ENCODE measurements around the gene SARM1. TPM values are rescaled to one million over a fixed set of nuclear protein-coding genes. Genes with fewer than 3 reads are reported as not detected.

The SARM1 gene
- total RNA-seq, 1 experiment from 2014 or later = 5.1 TPM

- no peaks in the 10 kb centered on the region; the same call in 1 of the 2 replicates for H3K79me2 ChIP-seq (ENCODE audit: insufficient read depth, low read length)
Observed at GRCh38 chr17:28334171-28334570, 37.3 kb upstream of the SARM1 start.

More at GRCh38 chr17:28334171-28334570, 37.3 kb upstream of the SARM1 start:
- H3K79me1 ChIP-seq (ENCODE audit: insufficient read depth, low read depth, low read length, poor library complexity, severe bottlenecking) = no peaks in the 10 kb centered on the region
- no peak overlapping the region for H3T11ph ChIP-seq (ENCODE audit: low read length)
- H3K14ac ChIP-seq (ENCODE audit: insufficient read depth, low read length) = no peak overlapping the region
- no peak overlapping the region for H3K9ac ChIP-seq (ENCODE audit: extremely low read depth, insufficient read length, low read length)
- Mint-ChIP-seq H3K36me3 (ENCODE audit: insufficient read depth in 1 of 3, low read depth in 3 of 3) (peaks cover 0 to 5% (median 3%) of the 10 kb centered on the region in 3 experiments; a peak in 5 of 7 replicates), H3K27ac (peak overlapping the region in 2 of 3 experiments; percentile 7 to 61; a peak in 2 of 7 replicates), H3K4me1 (peaks cover 19 to 23% of the 10 kb centered on the region in 2 experiments), H3K4me3 (peak overlapping the region; percentile 97 to 99), H3K27me3 (ENCODE audit: low read depth) (no peaks in the 10 kb centered on the region), H3K9me3 (no peaks in the 10 kb centered on the region; a peak in 1 of 5 replicates)
- no peak overlapping the region for H2BK120ac ChIP-seq (ENCODE audit: low read depth, low read length, poor library complexity, severe bottlenecking)
- peak overlapping the region; percentile 93 for H3K4me2 ChIP-seq (ENCODE audit: insufficient read depth, insufficient read length, low read length)
- H3K18ac ChIP-seq (ENCODE audit: insufficient read length, low read depth, low read length) = no peak overlapping the region
- no peak overlapping the region for H2BK12ac ChIP-seq (ENCODE audit: insufficient read length, low read depth, low read length)
- no peak overlapping the region for H4K8ac ChIP-seq (replicated peaks; ENCODE audit: insufficient read length, low read depth, low read length)
- peaks cover 13% of the 10 kb centered on the region for H3K23me2 ChIP-seq (ENCODE audit: insufficient read length, low read depth, low read length, poor library complexity, severe bottlenecking)
- no peaks in the 10 kb centered on the region for H3K27me3 ChIP-seq (ENCODE audit: insufficient read depth, low read length)
- no peak overlapping the region for H3K4ac ChIP-seq (ENCODE audit: low read depth, low read length)
- H3K9me3 ChIP-seq (ENCODE audit: control insufficient read depth, low read depth, low read length) = no peaks in the 10 kb centered on the region
- no peak overlapping the region for H2BK20ac ChIP-seq (ENCODE audit: low read depth, low read length, poor library complexity, severe bottlenecking)
- peaks cover 9% of the 10 kb centered on the region; the same call in 1 of the 2 replicates for H3K4me1 ChIP-seq (ENCODE audit: insufficient read depth, low read length)
- H2AFZ ChIP-seq (ENCODE audit: low read length) = no peak overlapping the region
- no peak overlapping the region for H4K91ac ChIP-seq (ENCODE audit: insufficient read length, low read depth, low read length)
- no peak overlapping the region for H4K5ac ChIP-seq (ENCODE audit: insufficient read length, low read depth, low read length)
- H3K23ac ChIP-seq (ENCODE audit: insufficient read length, low read depth, low read length) = no peak overlapping the region
- no CpG with 5 or more reads among the region's 6 CpGs for WGBS (ENCODE audit: extremely low coverage, insufficient read length, low lambda C conversion rate)
- no peak overlapping the region for H3K27ac ChIP-seq (ENCODE audit: insufficient read length, low read depth, low read length)
- TF ChIP-seq, protein P1, sequence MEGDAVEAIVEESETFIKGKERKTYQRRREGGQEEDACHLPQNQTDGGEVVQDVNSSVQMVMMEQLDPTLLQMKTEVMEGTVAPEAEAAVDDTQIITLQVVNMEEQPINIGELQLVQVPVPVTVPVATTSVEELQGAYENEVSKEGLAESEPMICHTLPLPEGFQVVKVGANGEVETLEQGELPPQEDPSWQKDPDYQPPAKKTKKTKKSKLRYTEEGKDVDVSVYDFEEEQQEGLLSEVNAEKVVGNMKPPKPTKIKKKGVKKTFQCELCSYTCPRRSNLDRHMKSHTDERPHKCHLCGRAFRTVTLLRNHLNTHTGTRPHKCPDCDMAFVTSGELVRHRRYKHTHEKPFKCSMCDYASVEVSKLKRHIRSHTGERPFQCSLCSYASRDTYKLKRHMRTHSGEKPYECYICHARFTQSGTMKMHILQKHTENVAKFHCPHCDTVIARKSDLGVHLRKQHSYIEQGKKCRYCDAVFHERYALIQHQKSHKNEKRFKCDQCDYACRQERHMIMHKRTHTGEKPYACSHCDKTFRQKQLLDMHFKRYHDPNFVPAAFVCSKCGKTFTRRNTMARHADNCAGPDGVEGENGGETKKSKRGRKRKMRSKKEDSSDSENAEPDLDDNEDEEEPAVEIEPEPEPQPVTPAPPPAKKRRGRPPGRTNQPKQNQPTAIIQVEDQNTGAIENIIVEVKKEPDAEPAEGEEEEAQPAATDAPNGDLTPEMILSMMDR (conservative IDR thresholded peaks at IDR 0.05) = no peak
- H4K20me1 ChIP-seq (ENCODE audit: control insufficient read depth, insufficient read depth, insufficient read length) = no peaks in the 10 kb centered on the region
- no peak overlapping the region for H3K56ac ChIP-seq (ENCODE audit: insufficient read length, low read depth, low read length)
- DNase-seq = no peak
- no peak overlapping the region for H2BK15ac ChIP-seq (ENCODE audit: low read depth, low read length)
- no peak overlapping the region for H2AK5ac ChIP-seq (ENCODE audit: insufficient read length, low read length)
- no peak overlapping the region for H2BK5ac ChIP-seq (ENCODE audit: insufficient read length, low read length)

Measured in H9 (cell line).